OCI-LY3 (cell line): ENCODE measurements around the gene MAPK14.

ENCODE experiments used
- H2AFZ ChIP-seq: fragments of 200-600, 300-600 bp; shearing (Covaris generic); 2 replicates; pipeline ENCODE4 v1.6.0; 2014; ENCODE audit warnings: antibody characterized with exemption, low read depth, low read length
- H3K27ac ChIP-seq: fragments of 200-600, 300-600 bp; sonication (generic); 2 replicates; pipeline ENCODE4 v1.5.1; 2014; ENCODE audit warnings: mild to moderate bottlenecking, low read length, moderate library complexity, mixed read lengths
- H3K27me3 ChIP-seq: fragments of 200-600, 300-600 bp; sonication (generic); 2 replicates; pipeline ENCODE4 v1.6.1; 2014; ENCODE audit warnings: low read depth, low read length, mixed read lengths
- H3K36me3 ChIP-seq: fragments of 200-600, 300-600 bp; sonication (generic); replicated peaks from 2 replicates; pipeline ENCODE3; 2014; ENCODE audit warnings: low read depth, low read length, mixed read lengths
- H3K4me1 ChIP-seq: fragments of 300-600, 200-600 bp; sonication (generic); 2 replicates; pipeline ENCODE4 v1.6.1; 2014; ENCODE audit warnings: low read length, mixed read lengths
- H3K4me2 ChIP-seq: fragments of 200-600, 300-600 bp; sonication (generic); 2 replicates; pipeline ENCODE4 v1.6.1; 2014; ENCODE audit warnings: low read length, mixed read lengths
- H3K4me3 ChIP-seq: fragments of 300-600, 200-600 bp; sonication (generic); 2 replicates; pipeline ENCODE4 v1.5.1; 2014; ENCODE audit warnings: antibody characterized with exemption, mild to moderate bottlenecking, low read length, moderate library complexity
- H3K79me2 ChIP-seq: fragments of 300-600, 200-600 bp; shearing (Covaris generic); 2 replicates; pipeline ENCODE4 v1.6.1; 2014; ENCODE audit warnings: mild to moderate bottlenecking, low read length, mixed read lengths
- H3K9ac ChIP-seq: fragments of 300-600, 200-600 bp; shearing (Covaris generic); 2 replicates; pipeline ENCODE4 v1.6.0; 2014; ENCODE audit warnings: mild to moderate bottlenecking, low read length, moderate library complexity
- H3K9me3 ChIP-seq: fragments of 200-600, 300-600 bp; shearing (Covaris generic); 2 replicates; pipeline ENCODE4 v1.6.1; 2014; ENCODE audit warnings: low read length, mixed read lengths; ENCODE audit not compliant: insufficient read depth
- H4K20me1 ChIP-seq: fragments of 200-600, 300-600 bp; sonication (generic); 2 replicates; pipeline ENCODE4 v1.6.1; 2016; ENCODE audit warnings: low read length, mixed read lengths; ENCODE audit not compliant: insufficient read depth
- CTCF ChIP-seq: fragments of 200-600, 300-600 bp; sonication (generic); IDR thresholded peaks from 2 replicates; pipeline ENCODE4 v1.5.1; 2014; ENCODE audit warnings: antibody characterized with exemption, low read length, low read depth
- EZH2phosphoT487 ChIP-seq: fragments of 200-600 bp; shearing (Covaris generic); IDR thresholded peaks from 2 replicates; pipeline ENCODE4 v1.6.1; 2018; ENCODE audit warnings: antibody characterized with exemption, mixed run types, low read depth

MAPK14 gene

GRCh38 chr6:36019167-36019566, 8.4 kb upstream of the MAPK14 start:
- no peak overlapping the region for H3K27ac ChIP-seq
- no peak for TF ChIP-seq CTCF
- TF ChIP-seq EZH2phosphoT487, result no peak
- H2AFZ ChIP-seq, result no peak overlapping the region

GRCh38 chr6:36020154-36020553, 7.5 kb upstream of the MAPK14 start:
- H3K79me2 ChIP-seq, result no peaks in the 10 kb centered on the region
- H3K4me2 ChIP-seq, result no peak overlapping the region
- no peak overlapping the region for H3K9ac ChIP-seq
- no peaks in the 10 kb centered on the region for H4K20me1 ChIP-seq
- H3K36me3 ChIP-seq, result no peaks in the 10 kb centered on the region
- H3K4me1 ChIP-seq, result no peaks in the 10 kb centered on the region
- peaks cover 9% of the 10 kb centered on the region; the same call in 1 of the 2 replicates for H3K27me3 ChIP-seq
- no peaks in the 10 kb centered on the region for H3K9me3 ChIP-seq
- H2AFZ ChIP-seq, result no peak overlapping the region
- TF ChIP-seq EZH2phosphoT487 (no peak), CTCF (no peak)
- no peak overlapping the region for H3K4me3 ChIP-seq
- no peak overlapping the region for H3K27ac ChIP-seq

More at GRCh38 chr6:36019167-36019566, 8.4 kb upstream of the MAPK14 start:
- H4K20me1 ChIP-seq, result no peaks in the 10 kb centered on the region
- H3K4me1 ChIP-seq, result no peaks in the 10 kb centered on the region
- H3K9me3 ChIP-seq, result no peaks in the 10 kb centered on the region
- H3K27me3 ChIP-seq, result peaks cover 9% of the 10 kb centered on the region; the same call in 1 of the 2 replicates
- no peak overlapping the region for H3K4me2 ChIP-seq
- no peak overlapping the region for H3K4me3 ChIP-seq
- no peak overlapping the region for H3K9ac ChIP-seq
- H3K79me2 ChIP-seq, result no peaks in the 10 kb centered on the region
- no peaks in the 10 kb centered on the region for H3K36me3 ChIP-seq

- Histone ChIP-seq H3K27me3 (no peaks in the 10 kb centered on the region), H3K4me1 (peaks cover under 1% of the 10 kb centered on the region), H3K27ac (no peak within 1 kb of the TSS), H4K20me1 (peaks cover 4% of the 10 kb centered on the region), H3K9me3 (no peaks in the 10 kb centered on the region), H3K4me2 (no peak within 1 kb of the TSS), H3K36me3 (no peaks in the 10 kb centered on the region), H2AFZ (no peak within 1 kb of the TSS), H3K4me3 (no peak within 1 kb of the TSS), H3K9ac (no peak within 1 kb of the TSS), H3K79me2 (peaks cover 16% of the 10 kb centered on the region)
- TF ChIP-seq CTCF (no peak), EZH2phosphoT487 (no peak)
These were observed 3.4 kb upstream of the MAPK14 start, which contains the start of gene SLC26A8 for GRCh38 chr6:36023996-36024795. TSS of gene SLC26A8 (minus strand) at chr6:36024641. CDS start at chr6:36019707, 4,934 bp downstream.

- H3K79me2 ChIP-seq, result peaks cover 28% of the 10 kb centered on the region
- TF ChIP-seq EZH2phosphoT487 (no peak), CTCF (no peak)
- H3K27me3 ChIP-seq, result no peaks in the 10 kb centered on the region
- no peaks in the 10 kb centered on the region for H3K36me3 ChIP-seq
- H3K9me3 ChIP-seq, result no peaks in the 10 kb centered on the region
- peaks cover 12% of the 10 kb centered on the region for H4K20me1 ChIP-seq
- no peak overlapping the region for H3K27ac ChIP-seq
- H3K4me2 ChIP-seq, result no peak overlapping the region
- no peak overlapping the region for H2AFZ ChIP-seq
- no peak overlapping the region for H3K9ac ChIP-seq
- H3K4me1 ChIP-seq, result peaks cover 8% of the 10 kb centered on the region
- no peak overlapping the region for H3K4me3 ChIP-seq
These were observed 2.2 kb upstream of the MAPK14 start for GRCh38 chr6:36025260-36025931.
